Stimulated activated CD4-positive, alpha-beta T cell treated with anti-CD3 and anti-CD28 coated beads, Interleukin-2, amount 100 ng/mL, for 24 hours (primary cell): ENCODE results near the gene RELT.
A peak's percentile ranks its signal among the peaks of the same experiment; 100 is the strongest.

ENCODE experiments used
- DNase-seq, 2 donors: peaks; one replicate each; pipeline ENCODE4 v3.0.0-alpha.2; 2020

The RELT gene

DNA sequence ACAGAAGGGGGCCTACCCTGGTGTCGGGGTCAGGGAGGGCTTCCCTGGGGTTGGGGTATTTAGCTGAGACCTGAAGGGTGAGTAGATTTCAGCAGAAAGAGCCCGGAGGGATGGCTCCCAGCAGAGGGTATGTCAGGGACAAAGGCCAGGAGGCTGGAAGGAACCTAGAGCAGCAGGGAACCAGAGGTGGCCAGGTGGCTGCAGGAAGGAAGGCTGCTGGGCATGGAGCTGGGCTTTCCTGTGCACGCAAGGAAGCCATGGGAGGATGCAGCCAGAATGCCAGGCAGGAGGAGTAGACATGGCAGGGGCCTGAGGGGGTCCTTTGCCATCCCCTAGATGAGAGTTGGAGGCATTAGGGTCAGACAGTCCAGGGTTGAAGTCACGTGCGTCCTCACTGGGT, 27.4 kb upstream of the RELT start:
- no peak for DNase-seq

GRCh38 chr11:73349633-73350032, 26.6 kb upstream of the RELT start:
- DNase-seq = no peak

GRCh38 chr11:73350908-73351636, 25.1 kb upstream of the RELT start:
- peak; percentile 49 to 64 for DNase-seq

DNA sequence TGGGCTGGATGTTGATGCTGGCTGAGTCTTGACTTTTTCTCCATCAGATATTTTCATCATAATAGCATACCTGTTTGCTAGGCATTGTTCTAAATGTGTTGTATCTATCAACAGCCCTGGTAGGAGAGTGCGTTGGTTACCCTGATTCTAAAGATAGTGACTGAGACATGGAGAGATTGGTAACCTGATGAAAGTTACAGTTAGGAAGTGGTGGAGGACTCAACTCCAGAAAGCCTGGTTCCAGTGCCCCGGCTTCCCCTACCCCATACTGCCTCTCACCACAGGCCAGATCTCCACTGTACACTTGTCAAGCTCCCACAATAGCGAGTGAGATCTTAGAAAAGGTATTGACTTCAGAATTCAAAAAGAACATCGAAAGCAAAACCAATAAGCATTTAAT, 22.8 kb upstream of the RELT start:
- DNase-seq = no peak

DNA sequence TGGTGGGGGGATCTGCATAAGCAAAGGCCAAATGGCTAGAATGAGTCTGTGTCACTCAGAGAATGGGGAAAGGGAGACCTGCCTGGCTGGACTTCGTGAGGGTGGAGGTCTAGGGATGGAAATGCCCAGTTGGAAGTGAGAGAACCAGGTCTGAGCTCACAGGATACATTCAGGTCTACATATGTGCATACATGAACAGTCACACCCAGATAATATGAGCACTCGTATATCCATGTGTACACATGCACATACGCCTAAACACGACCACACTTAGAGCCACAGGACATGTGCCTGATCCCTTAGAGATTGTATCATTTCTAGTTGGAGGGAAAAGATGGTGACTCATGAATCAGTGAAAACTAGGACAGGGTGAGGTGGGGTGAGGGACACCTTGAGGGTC, 21.1 kb upstream of the RELT start:
- DNase-seq = no peak

DNA sequence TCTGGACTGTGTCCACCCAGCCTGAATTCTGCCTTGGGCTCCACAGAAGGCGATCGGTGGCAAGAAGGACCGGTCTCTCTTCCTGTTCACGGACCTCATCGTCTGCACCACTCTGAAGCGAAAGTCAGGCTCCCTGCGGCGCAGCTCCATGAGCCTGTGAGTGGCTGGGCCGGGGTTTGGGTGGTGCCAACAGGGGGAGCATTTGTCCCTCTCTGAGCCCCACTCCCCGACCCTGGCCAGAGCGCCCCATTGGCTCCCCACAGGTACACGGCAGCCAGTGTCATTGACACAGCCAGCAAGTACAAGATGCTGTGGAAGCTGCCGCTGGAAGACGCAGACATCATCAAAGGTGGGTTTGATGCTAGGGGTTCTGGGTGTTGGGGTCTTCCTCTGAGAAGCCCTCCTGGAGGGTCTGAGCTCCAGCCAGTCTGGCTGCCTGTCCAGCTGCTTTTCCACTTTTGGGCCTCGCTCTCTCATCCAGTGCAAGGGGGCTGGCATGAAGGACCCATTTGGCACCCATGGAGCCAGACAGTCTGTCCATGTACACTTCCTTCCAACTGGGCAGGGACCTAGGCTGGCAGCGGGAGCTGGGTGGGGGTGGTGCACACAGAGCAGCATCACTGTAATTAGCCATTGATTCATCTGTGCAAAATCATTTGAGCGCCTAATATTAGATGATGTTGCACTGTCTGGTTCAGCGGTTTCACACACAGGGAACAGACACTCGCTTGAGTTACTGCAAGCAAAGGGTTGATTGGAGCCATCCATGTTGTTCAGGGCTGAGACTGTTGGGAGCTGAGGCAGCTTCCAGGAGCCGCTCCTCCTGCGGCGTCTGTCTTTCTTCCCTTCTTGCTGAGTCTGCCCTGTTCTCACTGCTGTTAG, 19.0 kb upstream of the RELT start:
- DNase-seq = no peak

DNA sequence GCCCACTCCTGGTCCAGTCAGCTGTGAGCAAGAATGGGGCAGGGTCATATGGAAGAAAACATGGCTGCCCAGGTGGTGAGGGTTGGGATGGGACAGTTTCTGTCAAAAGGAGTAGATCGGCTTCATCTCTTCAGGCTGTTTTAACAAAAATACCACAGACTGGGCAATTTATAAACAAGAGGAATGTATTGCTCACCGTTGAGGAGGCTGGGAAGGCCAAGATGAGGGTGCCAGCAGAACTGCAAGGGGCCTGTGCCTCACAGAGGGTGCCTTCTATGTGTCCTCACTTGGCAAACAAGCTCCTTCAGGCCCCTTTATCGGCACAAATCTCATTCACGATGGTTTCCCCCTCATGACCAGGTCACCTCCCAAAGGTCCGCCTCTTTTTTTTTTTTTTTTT, 18.1 kb upstream of the RELT start:
- no peak for DNase-seq

- no peak for DNase-seq
Observed at GRCh38 chr11:73359341-73359740, 16.9 kb upstream of the RELT start.

DNA sequence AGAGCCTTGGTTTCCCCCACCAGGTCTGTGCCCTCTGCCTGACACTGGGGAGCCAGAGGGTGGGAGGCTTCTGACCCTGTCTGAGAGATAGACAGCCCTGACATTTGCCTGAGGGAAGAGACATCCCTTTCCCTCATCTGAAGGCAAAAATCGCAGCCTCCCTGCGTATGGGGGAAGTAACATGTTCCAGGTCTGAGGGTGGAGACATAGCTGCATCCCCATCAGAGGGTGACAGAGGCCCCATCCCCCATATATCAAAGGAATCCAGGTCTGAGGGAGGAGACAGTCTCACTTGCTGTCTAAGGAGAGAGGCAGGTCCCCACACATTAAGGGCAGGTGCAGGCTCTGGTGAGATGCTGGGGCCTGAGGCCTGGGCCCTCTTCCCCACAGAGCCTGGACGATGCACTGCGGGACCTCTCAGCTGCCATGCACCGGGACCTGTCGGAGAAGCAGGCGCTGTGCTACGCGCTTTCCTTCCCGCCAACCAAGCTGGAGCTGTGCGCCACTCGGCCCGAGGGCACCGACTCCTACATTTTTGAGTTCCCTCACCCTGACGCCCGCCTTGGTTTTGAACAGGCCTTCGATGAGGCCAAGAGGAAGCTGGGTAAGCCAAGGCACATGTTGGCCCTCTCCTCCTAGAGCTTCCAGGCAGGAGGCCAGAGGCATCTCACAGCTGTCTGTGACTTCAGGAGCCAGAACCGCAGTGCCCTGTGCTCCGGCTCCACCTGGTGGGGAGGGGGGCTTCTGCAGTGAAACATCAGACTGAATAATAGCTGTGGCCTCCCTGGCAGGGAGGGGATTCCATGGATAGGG, 16.1 kb upstream of the RELT start:
- DNase-seq = peak; percentile 44 to 45

DNA sequence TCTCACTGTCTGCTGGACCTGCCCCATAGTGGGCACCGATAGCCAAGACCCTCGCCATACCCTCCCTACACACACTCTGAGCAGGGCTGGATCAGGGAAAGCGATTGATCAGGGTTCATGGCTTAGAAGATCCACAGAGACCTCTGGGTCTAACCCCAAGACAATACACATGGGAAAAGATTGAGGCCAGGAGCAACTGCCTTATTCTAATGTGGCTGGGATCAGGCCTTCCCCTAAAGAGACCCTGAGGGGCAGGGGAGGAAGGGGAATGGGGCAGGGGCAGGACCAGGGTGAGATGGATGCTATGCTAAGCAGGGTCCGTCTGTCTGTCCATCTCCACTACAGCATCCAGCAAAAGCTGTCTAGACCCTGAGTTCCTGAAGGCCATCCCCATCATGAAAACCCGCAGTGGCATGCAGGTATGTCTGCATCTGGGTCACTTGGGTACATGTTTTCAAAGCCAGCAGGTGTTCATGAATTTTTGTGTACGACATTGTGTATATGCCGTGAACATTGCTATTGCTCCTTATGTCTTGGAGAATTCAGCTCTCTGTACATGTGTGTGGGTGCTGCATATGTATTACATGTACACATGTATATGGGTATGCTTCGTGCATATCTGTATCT, 15.3 kb upstream of the RELT start:
- DNase-seq = no peak

- no peak for DNase-seq
Observed at GRCh38 chr11:73361953-73362776, 14.0 kb upstream of the RELT start.

DNA sequence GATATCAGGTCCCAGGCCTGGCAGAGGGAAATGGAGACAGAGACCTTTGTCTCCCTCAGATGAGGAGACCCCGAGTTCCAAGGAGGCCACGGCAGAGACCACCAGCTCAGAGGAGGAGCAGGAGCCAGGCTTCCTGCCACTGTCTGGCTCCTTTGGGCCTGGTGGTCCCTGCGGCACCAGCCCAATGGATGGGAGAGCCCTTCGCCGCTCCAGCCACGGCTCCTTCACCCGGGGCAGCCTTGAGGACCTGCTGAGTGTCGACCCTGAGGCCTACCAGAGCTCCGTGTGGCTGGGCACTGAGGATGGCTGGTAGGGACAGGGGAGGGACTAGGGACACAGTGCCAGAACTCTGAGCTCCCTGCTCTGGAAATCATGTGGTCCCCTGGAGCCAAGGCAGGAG, 13.1 kb upstream of the RELT start:
- DNase-seq = no peak

GRCh38 chr11:73365352-73366264, 10.6 kb upstream of the RELT start:
- no peak for DNase-seq

- no peak for DNase-seq
Observed at GRCh38 chr11:73366265-73366610, 10.0 kb upstream of the RELT start.

DNA sequence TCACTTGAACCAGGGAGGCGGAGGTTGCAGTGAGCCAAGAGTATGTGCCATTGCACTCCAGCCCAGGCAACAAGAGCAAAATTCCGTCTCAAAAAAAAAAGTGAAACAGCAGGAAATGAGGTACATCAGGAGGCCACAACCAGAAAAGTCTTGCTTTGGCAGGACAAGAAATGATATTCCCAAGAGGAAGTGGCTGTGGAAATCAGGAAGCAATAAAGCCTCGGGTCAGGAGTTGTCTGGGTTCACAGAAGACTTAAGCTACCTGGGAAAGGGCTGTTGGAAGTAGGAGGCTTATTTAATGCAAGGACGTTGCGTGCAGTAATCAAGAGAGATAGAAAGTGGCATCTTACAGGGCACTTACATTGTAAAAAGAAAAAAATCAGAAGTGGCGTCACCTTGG, 9.2 kb upstream of the RELT start:
- no peak for DNase-seq

- peak in 1 of 2 donors; percentile 25 for DNase-seq
Observed at GRCh38 chr11:73367482-73368024, 8.6 kb upstream of the RELT start.

DNA sequence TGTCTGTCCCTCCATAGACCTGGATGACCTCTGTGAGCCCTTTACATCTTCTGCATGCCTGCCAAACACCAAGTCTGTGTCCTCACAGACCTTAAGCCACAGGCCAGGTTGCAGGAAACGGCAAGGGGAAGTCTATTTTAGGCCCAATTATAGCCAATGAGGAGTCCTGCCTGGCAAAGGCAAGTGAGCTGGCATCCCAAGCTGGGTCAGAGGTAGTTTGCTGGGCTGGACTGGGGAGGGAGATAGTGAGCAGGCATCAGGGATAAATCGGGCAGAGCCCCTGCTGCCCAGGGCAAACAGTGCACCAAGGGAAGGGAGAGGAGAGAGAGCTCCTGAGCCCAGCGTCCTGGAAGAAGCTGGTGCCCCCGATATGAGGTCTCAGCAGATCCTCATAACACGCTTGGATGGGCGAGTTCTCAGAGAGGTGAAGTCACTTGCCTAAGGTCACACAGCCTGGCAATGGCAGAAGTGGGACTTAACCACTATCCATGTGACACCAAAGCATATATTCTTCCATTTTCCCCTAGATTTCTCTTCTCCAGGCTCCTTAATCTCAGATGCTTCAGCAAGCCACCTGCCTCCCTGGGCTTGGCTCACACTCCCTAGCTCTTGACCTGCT, 3.7 kb upstream of the RELT start:
- DNase-seq = no peak

DNA sequence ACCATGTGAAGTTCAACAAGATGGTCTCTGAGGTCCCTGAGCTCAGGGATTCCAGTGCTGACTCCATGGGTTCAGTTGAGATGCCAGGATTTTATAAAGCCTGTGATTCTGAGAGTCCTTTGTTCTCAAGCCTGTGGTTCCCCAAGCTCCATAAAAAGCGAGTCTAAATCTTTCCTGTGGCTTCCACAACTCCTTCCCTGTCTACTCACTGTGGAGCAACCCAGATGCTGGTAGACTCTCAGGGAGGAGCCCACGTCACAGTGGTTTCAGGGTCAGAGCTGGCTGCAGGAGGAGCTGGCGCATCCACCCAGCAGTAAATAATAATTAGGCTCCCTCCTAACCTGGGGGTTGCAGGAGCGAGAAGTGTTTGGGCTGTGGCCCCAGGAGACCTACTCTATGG, 2.0 kb upstream of the RELT start:
- no peak for DNase-seq

- DNase-seq = no peak
Observed at GRCh38 chr11:73375830-73376159, 404 bp upstream of the RELT start.
